Activated CD4-positive, alpha-beta T cell treated with anti-CD3 and anti-CD28 coated beads, Interleukin-2, amount 50 U/mL, for 1 hour (primary cell): ENCODE data around the gene EPHB1.

Experiments used
- DNase-seq: peaks from one replicate; pipeline ENCODE4 v3.0.0-alpha.2; 2020

The EPHB1 gene

DNA sequence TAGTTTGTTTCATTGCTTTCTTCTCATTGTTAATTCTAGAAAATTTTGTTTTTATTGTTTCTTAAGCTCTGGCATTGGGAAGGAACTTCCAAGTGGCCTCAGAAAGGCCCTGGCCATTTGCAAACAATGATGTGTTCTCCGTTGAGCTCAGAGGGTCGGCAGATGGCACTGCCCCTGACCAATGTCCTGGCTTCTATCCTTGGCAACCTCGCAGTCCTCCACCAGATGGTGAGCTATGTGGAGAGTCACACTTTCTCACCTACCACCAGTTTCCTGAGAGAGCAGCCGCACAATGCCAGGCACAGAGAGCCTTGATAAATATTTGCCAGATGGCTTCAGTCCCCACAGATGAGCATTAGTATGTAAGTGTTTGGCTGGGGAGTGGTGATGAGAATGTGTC is 343.7 kb downstream of the EPHB1 start:
- DNase-seq = no peak

DNA sequence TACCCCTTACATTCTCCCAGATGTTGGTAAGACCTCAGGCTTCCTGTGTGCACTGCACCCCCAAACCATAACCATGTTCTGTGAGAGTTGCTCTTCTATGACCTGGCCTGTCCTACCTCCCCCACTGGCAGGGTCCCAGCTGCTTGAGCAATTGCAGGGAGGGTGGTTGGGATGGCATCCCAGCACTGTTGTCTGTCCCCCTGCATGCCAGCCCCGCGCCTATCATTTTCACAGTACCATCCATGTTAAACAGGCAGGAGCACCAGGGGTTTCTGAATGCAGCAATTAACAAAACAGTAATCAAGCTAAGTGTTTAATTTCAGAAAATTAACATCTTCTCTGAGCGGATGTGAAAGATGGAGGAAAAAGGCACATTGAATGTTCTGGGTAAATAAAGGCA is 345.5 kb downstream of the EPHB1 start:
- DNase-seq = no peak

DNA sequence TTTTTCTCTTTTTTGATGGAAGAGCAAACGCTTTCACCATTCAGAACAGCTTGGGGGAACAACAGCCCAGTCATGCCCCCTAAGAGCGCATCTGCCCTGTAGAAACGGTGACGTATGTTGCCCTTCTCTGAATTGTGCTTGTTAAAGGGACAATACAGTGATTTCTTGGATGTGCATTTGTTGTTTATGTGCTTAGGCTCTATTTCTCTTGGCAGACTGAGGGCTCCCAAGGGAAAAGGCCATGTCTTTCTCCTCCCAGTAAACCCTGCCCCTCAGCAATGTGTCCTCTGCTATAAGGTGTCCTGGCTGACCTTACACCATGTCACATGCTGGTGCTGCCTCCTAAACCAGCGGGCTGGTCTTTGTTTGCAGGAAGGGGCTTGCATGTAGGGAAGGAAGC is 346.1 kb downstream of the EPHB1 start:
- no peak for DNase-seq

DNA sequence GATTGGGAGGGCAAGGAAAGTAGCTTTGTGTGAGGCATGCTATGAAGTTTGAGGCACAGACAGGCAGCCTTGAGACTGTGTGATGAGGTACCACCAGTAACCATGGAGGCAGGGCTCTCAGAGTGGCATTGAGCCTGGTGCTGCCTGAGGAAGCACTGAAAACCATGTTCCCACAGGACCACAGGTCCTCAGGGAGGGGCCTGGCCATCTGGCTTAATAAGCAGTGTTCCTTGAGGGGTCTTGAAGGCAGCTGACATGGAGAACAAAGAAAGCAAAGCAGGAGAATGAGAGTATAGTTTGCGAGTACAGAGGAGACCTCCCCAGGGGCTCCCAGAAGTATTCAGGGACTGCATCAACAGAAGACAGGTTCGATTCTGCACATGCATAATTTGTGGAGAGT is 346.6 kb downstream of the EPHB1 start:
- no peak for DNase-seq

DNA sequence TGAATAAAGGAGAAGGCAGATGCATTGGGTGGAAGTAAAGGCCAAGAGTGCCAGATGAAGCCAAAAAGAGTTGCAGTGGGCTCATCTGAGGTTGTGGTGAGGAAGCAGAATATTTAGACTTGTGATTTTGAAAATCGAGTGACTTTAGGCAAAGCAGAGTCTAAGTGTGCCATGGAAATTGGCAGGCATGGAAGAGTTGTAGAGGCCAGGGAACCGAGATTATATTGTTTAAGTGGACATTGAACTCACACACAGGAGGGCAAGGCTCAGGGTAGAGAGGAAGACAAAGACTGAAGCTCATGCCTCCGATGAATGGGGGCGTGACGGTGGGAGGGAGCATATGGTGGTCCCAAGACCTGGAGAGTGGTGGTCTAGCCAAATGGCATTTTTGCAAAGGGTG is 347.5 kb downstream of the EPHB1 start:
- no peak for DNase-seq

DNA sequence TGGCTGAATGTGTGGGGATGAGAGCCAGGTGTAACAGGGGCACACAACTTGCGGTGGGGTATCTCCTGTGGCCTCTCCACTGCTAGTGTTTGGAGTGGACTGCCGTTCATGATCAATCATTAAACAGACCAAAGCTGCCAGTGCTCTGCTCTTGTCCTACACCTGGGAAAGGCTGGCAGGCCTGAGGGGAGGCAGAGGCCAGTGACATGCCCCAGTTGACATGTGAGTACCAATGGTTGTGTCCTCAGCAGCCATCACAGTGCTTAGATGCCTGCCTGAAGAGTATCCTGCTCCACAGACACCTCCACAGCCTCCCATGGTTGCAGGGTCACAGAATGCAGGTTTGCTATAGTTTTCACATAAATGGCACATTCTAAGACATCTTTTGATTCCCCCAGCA is 348.4 kb downstream of the EPHB1 start:
- no peak for DNase-seq

DNA sequence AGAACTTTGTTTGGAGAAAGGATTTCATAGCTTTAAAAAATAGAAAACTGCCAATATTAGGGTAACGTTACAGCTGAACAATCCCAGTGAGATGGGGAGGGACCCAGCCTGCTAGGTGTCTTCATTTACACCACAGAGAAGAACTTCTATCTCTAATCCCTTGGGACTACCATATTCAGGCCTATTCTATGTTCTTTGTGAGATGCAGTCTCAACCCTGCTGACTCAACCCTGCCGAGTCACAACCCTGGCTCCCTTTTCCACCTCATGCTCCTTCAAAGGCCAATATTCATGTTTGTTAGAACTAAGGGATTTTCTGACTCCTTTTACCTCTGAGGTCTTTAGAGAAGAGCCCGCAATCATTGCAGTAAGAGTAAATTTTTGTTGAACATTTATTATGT is 350.5 kb downstream of the EPHB1 start:
- no peak for DNase-seq

DNA sequence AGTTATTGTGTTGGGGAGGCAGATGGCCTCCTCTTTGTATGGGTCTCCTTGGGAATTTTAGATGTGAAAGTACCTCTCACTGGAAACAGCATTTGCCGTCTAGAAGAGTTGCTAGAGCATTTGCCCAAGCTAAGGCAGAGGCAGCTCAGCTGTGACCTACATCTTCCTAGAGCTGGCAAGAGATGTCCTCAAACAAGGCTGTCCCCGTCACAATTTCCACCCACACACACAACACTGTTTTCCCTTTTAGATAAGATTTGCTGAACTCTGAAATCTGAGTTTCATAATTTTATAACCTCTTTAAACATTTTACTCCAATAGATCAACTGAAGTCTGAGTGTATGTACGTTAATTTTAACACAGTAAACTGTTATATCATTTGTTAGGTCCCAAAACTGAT is 352.6 kb downstream of the EPHB1 start:
- no peak for DNase-seq

DNA sequence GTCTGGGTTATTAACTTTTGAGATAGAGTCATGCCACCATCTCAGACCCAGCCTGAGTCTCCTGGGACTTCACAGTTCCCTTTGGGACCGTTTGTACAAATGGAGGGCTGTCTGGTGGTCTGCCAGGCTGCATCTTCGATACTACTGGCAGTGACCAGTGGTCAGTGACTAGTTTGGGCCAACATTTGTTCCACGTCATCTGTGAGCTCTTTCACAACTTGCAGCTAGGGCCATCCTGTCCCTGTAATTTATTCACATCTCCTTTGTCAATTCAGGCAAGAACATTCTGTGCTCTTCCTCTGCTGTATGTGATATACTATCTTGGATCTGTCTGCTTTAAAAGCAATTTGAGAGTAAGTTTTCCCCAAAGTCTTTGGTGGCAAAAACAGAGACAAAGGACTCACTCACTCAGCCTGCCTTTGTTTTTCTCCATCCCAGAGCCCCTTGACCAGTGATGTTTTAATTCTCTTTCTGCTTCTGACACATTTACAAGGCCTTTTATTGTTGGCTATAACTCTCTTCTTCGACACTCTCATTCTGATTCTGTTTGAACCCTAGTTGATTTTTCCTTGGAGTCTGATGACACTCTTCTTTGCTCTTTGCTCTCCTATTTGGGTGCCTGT is 353.4 kb downstream of the EPHB1 start:
- DNase-seq = no peak

DNA sequence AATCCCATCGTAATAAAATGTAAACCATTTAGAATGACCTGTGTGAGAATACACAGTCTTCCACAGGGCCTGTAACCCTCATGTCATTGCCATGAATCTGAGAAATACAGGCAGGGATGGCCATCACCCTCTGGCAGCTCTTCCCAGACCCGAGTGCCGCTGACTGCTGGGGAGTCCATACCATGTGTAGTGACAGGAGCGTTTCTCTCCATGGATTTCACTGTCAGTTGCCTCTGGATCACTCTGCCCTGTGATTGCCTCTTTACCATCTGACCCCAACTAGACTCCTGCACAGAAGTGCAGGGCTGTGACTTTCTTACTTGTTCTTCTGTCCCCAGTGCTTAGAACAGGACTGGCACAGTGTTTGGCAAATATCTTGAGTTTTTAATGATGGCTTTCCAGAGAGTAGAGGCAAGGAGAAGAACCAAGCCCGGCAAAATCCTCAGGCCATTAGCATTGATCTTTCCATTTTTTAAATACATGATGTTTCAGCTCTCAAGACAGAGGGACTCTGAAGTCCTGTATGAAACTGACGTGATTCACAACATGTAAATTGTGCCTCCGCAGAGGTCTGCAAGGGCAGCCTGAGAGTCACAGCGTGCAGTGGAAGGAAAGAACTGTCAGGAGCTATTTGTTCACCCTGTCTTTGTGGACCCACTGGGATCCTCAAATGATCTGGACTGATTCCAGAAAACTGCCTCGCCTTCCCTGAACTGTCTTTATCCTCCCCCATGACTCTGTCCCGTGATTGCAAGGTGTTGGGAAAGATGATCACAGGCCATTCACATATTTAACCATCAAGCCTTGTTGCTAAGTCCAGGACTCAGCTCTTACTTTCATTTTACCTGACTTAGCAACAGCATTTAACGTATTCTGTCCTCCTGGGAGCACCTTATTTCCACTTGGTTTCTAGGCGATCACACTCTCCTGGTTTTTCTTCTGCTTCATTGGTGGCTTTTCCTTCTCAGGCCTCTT is 354.9 kb downstream of the EPHB1 start:
- DNase-seq = no peak

DNA sequence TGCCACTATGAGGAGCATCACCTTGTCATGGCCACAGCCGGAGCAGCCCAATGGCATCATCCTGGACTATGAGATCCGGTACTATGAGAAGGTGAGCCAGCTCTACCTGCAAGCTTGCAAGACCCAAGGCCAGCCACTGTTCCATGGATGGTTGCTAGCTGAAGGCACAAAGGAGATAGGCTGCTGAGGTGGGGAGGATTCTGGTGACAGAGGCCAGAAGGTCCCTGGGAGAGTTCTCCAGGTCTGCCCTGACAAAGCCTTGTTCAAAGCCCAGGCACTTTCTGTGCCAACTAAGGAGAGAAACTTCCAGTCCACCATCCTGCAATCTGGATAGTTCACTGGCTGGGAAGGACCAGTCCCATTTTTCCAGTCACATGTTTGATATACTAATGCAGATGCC is 359.1 kb downstream of the EPHB1 start:
- DNase-seq = no peak

DNA sequence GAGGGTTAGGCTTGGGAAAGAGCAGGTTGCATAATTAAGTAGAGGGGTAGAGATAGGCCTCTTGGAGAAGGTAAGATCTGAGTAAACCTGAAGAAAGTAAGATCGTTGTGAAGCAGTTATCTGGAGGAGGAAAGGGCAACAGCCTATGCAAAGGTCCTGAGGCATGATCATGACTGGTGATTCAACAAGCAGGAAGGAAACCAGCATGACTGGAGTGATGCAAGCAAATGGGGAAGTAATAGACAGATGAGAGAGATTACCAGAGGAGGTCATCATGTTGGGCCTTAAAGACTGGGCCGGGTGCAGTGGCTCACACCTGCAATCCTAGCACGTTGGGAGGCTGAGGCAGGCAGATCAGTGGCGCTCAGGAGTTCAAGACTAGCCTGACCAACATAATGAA is 360.2 kb downstream of the EPHB1 start:
- DNase-seq = no peak

DNA sequence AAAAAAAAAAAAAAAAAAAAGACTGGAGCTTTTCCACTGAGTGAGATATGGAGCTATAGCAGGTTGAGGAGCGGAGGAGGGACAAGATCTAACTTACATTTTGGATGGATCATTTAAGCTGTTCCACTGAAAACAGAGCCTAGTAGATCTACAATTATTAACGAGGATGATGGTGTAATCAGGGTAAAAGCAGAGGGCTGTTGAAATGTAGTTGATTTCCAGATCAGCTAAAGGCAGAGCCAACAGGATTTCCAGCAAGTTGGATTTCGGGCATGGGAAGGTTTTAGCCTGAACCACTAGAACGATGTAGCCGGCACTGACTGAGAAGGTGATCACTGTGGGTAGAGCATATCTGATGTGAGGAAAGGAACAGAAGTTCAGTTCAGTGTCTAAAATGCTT is 360.7 kb downstream of the EPHB1 start:
- DNase-seq = no peak

DNA sequence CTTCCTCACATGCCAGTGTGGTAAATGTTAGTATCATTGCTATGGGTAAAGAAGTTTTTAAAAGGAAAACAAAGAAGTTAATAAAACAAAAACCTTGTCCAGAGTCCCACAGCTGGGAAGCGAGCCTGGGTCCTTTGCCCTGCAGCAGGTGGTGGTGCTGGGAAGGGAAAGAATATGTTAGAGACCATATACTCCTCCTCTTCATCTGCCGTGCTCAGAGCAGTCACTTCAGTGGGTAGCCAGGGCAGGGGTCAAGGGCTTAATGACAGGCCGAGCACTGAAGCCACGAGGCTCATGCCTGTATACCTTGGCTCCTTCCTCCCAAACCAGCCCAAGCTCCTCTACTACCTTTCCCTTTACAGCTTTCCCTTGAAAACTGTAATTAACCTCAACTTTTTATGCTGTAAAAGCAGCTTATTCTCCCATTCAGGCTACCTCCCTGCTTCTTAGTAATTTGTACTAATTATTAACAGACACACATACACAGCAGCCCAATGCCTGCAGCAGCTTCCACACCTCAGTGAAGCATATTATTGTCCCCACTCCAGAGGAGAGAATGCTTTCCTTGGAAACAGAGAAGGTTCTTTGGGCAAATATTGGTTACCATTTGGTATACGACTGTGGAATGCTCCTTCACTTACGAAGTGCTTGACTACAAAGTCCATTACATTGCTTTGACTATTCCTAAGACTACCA is 362.1 kb downstream of the EPHB1 start:
- no peak for DNase-seq

DNA sequence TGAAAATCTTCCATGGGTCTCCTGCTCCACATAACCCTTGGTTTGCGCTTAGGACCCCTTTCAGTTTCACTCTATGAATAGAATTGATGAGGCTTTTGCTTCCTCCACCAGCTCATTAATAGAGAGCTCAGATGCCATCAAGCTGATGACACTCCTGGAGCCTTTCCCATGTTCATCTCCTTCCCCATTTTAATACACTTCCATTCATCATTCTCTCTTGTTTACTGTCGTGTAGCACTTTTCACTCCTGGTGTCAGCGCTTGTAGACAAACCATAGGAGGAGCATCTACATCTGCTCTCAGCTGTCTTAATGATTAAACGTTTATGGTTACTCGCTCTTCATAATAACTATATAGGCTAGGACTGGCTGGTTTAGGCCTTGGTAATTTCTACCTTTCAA is 363.5 kb downstream of the EPHB1 start:
- DNase-seq = no peak

DNA sequence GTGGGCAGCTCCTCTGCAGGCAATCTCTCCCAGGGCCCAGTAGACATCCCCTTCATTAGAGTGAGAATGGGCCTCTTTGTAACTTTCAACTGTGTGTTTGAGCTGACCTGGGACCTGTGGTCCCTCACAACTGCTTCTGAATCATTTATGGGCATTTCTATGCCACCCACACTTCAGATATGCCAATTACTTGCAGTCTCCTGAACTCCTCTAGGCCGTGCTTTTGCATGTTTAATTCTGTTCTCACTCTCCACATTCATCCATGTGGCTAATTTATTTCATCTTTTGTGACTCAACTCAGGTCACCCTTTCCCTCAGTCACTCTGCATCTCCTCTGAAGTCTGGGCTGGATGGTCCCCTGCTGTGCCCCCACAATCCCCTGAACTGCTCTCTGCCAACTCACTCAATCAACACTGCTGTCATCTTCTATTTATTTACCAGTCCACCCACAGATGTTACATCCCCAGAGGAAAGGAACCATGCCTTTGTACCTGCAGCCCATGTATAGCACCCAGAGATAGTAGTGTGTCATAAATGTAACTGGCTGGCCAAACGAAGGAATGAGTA is 364.7 kb downstream of the EPHB1 start:
- no peak for DNase-seq

DNA sequence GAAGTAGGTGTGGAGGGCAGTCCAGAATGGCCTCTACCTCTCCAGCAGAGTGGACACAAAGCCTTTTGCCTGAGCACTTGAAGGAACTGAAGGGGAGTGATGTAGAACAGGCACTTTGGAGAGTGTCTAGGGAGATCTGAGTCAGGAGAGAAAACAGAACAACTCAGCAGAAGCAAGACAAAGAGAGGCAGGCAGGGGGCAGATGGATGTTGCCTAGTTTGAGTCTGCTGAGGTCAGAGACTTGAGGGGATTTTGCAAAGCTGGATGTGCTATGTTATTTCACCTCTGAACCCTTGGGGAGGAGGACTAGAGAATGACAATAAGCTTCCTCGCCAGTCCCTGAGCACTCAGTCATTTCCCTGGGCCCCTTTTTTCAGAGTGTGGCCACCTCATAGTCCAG is 366.4 kb downstream of the EPHB1 start:
- DNase-seq = no peak

DNA sequence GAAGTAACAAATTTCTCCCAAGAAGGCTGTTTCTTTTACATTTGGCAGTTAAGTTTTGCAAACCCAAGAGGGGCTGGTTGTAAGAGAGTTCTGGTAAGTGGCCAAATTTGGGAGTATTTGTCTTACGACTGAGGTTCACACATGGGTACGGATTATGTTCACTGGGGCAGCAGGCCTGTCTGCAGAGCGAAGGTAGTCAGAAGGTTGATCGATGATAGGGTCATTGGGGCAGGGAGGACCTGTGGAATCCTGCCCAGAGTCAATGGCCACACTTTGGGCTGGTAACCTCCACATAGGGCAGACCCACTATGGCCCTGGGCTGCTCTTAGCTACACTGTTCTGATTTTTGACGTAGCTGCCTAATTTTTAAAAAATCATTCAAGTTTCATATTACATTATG is 368.6 kb downstream of the EPHB1 start:
- DNase-seq = no peak

DNA sequence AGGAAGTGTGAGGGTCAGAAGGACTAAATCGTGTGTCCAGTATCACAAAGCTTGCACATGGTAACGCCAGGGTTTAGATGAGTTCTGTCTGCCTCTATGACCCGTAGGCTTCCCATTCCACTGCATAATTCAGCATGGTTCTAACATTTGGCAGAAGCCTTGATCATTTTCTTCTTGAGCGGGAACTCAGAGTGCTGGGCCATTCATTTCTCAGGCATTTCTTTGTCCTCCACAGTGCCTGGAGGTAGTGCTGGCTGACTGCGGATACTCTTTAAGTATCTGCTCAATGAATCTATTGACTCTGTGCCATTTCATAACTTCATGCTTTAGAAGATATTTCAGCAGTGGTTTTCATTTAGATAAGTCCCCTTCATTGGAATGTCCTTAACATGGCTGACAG is 370.2 kb downstream of the EPHB1 start:
- no peak for DNase-seq

DNA sequence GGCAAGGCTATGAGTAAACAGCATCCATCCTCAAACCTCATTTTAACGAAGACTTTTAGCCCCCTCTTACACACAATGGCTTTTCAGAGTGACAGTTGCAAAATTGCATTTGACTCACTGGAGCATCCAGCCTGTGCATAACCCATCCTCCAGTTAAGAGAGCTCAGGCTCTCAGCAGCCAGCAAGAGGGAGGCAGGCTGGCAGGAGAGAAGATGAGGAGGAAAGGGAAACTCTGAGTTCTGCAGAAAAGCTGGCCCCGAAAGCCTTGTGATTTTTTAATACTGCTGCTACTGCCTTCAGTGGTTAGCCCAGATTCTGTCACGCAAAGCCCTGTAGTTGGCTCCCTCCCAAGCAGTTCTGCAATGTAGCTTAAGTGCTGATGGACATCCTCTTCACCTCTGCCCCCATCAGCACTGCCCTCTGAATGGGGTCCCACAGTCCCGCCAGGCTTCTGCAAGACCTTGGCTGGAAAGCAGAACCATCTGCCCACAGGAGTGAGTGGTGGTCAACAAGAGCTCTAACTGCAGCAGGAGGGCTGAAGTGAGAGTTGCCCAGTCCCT is 371.3 kb downstream of the EPHB1 start:
- no peak for DNase-seq

DNA sequence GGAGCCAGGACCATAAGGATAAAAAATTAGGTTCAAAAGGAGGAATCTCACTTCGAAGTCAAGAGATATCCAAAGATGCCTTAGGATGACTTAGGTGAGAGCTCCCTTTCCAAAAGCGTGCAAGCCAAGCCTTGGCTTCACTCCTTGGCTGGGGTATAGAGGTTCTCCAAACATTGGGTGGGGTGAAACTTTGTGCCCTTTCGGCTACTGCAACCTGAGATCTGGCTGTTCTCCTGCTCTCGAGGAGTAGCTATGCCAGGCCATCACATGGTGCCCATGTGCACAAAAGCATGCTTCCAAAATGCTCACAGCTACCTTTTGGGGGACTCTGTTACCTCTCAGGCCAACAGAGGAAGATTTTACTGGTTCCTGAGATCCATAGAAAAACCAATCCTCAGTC is 373.8 kb downstream of the EPHB1 start:
- DNase-seq = no peak

DNA sequence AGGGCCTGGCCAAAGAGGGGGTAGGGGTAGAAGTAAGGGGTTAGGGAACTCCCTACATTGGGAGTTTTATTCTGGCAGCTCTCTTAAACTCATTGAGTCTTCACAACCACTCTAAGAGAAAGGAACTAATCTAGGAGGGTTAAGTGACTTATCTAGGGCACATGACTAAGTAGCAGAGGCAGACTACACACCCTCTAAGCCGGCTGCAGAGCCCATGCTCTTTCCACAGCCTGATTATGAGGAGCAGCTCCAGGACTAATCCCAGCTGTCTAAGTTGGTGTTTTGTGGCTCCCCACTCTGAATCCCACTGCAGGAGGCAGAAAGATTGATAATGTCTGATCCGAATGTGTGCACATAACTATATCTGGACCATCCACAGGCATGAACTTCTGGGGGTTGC is 374.6 kb downstream of the EPHB1 start:
- no peak for DNase-seq

DNA sequence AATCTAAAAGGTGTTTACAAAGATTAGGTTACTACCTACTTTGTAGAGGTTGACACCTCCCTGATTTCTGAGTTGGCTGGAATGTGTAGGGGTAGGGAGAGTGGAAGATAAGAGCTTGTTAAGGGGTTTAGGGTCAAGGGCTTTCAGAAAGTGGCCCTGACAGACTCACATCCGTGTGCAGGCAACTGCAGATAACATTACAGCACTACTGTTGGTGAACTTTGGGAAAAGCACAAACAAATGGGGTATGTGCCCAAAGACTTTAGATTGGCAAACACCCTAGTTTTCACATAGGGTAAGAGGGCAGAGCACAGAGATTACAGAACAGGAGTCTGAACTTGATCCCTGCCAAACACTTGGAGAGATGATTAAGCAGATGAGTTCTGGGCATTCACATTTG is 375.7 kb downstream of the EPHB1 start:
- DNase-seq = no peak
